Subcutaneous adipose tissue (tissue), 4 donors: Measurements from ENCODE around the gene SNED1. TPM values are rescaled to one million over a fixed set of nuclear protein-coding genes. Genes with fewer than 3 reads are reported as not detected.

Experiments used
- total RNA-seq, 4 donors: library from RNA; depleted of rRNA; stranded (reverse); fragments of >200 nt; gene quantifications; one replicate each; pipeline ENCODE4 v1.1.0, GENCODE V29; 2016
- TF ChIP-seq, protein P1 (sequence below): fragments of 450-650 bp; IDR thresholded peaks from one replicate; pipeline ENCODE4 v1.5.1; 2016; ENCODE audit warnings: low read depth, mild to moderate bottlenecking, control low read depth, antibody characterized with exemption, moderate library complexity

The SNED1 gene
- total RNA-seq = 10 to 100 TPM; 34.9 to 83.3 (median 39.7) TPM

DNA sequence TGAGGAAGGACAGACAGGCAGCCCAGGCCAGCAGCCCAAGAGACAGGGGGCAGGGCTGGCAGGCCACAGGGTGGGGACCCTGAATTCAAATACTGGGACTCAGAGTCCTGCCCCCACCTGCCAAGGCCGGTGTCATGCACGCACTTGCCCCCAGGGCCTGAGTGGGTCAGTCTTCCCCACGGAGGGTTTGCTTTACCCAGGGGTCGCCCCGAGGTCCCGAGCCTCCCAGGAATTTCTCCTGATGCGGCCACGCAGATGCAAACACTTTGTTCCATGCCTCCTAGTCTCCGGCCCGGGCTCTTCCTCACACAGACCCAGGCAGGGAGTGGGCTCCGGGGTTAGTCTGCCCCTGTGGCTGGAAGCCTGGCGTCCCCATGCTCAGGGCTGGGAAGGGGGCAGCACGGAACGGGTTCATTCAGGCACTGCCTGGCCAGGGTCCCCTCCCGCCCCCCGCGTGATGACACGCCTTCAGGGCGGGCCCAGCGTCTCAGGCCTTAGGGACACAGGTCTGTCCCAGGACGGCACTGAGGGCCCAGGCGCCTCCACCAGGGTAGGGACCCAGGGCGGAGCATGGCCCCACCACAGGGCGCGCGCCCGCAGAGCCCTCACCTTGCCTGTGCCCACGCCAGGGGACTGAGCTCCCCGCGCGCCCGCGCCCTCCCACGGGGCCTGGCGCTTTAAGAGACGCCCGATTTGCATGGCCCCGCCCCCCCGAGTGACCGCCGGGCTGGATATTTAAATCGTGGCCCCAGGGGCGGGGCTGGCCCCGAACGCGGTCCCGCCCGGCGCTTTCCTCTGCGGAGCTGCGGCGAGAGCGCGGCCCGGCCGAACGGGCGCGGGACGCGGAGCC is at the start of gene SNED1:
Gene SNED1, plus strand, starts transcription at position 763 of the 850 bp plus-strand sequence. CDS start 220 bp downstream, outside the sequence.
- TF ChIP-seq, protein P1, sequence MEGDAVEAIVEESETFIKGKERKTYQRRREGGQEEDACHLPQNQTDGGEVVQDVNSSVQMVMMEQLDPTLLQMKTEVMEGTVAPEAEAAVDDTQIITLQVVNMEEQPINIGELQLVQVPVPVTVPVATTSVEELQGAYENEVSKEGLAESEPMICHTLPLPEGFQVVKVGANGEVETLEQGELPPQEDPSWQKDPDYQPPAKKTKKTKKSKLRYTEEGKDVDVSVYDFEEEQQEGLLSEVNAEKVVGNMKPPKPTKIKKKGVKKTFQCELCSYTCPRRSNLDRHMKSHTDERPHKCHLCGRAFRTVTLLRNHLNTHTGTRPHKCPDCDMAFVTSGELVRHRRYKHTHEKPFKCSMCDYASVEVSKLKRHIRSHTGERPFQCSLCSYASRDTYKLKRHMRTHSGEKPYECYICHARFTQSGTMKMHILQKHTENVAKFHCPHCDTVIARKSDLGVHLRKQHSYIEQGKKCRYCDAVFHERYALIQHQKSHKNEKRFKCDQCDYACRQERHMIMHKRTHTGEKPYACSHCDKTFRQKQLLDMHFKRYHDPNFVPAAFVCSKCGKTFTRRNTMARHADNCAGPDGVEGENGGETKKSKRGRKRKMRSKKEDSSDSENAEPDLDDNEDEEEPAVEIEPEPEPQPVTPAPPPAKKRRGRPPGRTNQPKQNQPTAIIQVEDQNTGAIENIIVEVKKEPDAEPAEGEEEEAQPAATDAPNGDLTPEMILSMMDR = no peak

DNA sequence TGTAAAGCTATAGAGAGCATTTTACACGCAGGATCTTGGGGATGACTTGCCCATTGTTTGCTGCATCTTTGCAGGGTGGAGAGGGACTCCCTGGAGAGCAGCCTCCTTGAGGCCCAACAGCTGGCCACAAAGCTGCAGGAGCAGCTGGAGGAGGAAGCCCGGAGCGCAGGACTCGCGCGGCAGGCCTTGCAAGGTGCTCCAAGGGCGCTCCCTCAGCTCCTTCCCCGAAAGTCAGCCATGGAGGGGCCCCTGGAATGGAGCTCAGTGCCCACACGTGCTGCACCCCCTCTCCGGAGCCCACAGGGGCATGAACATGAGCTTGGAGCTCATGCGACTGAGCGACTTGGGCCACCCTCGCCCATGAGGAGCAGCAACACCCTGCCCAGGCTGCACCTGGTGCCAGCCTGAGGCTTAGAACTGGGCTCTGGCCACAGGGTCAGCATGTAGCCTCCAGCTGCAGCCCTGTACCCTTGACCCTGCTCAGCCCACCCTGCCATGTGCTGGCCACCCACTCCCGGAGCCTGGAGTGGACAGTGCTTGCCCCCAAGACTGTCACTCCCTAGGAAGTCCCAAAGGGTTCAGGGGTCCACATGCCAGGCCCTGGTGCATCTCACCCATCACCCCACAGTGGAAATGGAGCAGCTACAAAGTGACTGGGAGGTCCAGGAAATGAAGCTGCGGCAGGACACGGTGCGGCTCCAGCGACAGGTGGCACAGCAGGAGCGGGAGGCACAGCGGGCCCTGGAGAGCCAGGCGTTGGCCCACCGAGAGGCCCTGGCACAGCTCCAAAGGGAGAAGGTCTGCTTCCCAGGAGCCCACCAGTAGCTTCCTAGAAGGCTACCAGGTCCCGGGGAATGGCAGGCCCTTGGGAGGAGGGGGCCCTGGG is 49.3 kb upstream of the SNED1 start:
- TF ChIP-seq, protein P1 = no peak

DNA sequence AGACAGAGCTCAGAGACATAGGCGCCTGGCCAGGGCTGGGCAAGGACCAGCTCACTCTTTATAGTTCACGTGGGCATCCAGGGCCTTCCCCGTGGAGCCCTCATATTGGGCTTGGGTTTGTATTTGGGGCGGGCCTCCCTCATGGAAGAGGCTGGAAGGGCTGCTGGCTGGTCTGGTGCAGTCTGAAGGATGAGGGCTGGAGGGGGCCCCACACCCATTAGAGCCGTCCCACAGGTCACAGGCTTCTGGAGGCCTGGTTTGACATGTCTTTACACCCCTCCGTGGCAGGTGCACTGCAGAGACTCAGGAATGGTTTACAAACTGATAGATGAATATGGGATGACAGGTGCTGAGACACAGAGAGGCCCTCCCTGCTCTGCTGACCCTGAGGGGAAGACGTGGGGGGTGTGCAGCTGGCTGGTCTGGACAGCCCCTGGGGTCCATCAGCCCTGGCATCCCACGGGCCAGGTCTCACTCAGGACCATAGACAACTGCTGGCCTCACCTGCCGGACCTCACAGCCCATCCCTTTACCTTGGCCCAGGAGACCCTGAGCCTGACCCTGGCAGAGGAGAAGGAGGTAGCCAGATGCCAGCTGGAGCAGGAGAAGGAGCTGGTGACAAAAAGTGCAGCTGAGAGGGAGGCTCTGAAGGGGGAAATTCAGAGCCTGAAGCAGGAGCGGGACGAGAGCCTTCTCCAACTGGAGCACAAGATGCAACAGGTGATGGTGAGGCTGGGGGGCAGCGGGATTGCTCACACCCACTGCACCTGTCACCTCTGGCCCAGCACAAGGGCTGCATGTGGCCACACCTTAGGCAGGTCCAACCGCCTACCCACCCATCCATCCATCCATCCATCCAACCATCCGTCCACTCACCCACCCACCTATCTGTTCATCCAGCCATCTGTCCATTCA is 48.4 kb upstream of the SNED1 start:
- TF ChIP-seq, protein P1 = no peak

DNA sequence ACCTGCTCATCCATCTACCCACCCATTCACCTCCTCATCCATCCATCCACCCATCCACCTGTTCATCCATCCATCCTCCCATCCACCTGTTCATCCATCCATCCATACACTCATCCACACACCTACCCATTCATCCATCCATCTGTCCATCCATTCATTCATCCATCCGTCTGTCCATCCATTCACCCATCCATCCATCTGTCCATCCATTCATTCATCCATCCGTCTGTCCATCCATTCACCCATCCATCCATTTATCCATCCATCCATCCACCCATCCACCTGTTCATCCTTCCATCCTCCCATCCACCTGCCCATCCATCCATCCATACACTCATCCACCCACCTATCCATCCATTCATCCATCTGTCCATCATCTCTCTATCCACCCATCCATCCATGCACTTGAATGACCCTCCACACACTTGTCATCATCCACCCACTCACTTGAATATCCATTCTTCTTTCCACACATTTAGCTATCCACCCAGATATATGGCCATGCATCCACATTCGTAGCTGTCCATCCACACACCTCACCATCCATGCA is 47.3 kb upstream of the SNED1 start:
- TF ChIP-seq, protein P1 = no peak

DNA sequence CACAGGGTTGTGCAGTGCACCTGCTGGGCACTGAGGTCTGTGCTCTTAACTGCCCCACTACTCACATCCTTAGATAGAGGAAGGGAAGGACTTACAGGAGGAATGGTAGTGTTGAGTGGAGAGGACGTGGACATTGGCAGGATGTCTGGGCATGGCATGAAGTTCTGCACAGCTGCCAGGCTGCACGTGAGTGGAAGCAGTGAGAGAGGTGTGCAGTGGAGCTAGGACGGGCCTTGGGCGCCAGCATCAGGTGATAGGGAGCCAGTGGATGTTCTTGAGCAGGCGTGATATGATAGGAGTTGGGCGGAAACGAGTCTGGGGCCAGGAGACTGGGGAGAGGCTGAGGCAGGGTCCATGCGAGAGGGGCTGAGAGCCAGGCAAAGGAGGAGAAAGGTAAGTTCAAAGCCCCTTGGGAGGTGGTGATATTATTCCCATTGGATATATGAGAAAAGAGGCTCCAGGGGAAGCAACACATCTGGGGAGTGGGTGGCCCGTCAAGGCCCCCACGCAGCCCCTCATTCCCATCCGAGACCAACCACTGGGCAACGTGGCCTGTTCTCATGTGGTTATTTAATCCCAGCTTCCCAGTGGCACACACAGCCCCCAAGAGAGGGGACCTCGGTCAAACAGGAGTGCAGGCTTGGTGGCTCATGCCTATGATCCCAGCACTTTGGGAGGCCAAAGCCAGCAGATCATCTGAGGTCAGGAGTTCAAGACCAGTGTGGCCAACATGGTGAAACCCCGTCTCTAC is 45.7 kb upstream of the SNED1 start:
- TF ChIP-seq, protein P1 = no peak
